OCI-LY1 (cell line): ENCODE measurements around the gene JAGN1.
"Not testable (repeated sequence)": the region's sequence is repeated elsewhere in the genome, so short reads cannot be mapped to it uniquely, and the experiment has no call there.

Experiments used
- EZH2 ChIP-seq: fragments of 200-600 bp; sonication (generic), shearing (Covaris generic); IDR thresholded peaks from 2 replicates; pipeline ENCODE4 v1.8.0; 2017; ENCODE audit warnings: borderline replicate concordance, mixed run types, mild to moderate bottlenecking, antibody characterized with exemption, low read length, moderate library complexity, mixed read lengths
- TF ChIP-seq, protein P1 (sequence below): fragments of 200-600 bp; sonication (generic), shearing (Covaris generic); IDR thresholded peaks from 2 replicates; pipeline ENCODE4 v1.5.1; 2017; ENCODE audit warnings: mild to moderate bottlenecking, antibody characterized with exemption, low read length, moderate library complexity, mixed read lengths

DNA sequence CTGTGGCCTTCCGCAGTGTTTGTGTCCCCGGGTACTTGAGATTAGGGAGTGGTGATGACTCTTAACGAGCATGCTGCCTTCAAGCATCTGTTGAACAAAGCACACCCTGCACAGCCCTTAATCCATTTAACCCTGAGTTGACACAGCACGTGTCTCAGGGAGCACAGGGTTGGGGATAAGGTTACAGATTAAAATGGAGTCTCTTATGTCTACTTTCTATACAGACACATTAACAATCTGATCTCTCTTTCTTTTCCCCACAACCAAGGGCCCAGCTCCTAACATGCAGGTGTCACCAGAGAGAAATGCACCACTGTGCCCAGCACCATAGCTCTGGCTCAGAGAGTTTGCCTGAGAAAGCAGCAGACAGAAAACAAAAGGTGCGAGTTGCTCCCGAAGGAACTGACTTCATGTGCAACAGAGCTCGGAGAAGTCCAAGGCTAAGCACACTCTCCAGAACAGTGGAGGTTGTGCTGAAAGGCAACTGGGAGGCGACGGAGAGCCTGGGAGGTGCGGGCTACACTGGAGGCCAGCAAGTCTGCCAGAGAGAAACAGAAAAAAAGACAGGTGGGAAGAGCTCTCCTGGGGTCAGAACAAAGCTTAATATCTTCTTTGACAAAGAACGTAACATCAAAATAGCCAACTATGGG lies 36.0 kb upstream of the JAGN1 start:
- TF ChIP-seq, protein P1, sequence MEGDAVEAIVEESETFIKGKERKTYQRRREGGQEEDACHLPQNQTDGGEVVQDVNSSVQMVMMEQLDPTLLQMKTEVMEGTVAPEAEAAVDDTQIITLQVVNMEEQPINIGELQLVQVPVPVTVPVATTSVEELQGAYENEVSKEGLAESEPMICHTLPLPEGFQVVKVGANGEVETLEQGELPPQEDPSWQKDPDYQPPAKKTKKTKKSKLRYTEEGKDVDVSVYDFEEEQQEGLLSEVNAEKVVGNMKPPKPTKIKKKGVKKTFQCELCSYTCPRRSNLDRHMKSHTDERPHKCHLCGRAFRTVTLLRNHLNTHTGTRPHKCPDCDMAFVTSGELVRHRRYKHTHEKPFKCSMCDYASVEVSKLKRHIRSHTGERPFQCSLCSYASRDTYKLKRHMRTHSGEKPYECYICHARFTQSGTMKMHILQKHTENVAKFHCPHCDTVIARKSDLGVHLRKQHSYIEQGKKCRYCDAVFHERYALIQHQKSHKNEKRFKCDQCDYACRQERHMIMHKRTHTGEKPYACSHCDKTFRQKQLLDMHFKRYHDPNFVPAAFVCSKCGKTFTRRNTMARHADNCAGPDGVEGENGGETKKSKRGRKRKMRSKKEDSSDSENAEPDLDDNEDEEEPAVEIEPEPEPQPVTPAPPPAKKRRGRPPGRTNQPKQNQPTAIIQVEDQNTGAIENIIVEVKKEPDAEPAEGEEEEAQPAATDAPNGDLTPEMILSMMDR, result not testable (repeated sequence)
- not testable (repeated sequence) for TF ChIP-seq EZH2
